Panc1 (cell line): Measurements from ENCODE around the gene PRPF39. TPM values are rescaled to one million over a fixed set of nuclear protein-coding genes. Genes with fewer than 3 reads are reported as not detected.

Experiments used
- ATAC-seq: fragments of 200-7000 bp; cut with Tn5 transposase; 2 replicates; pipeline ENCODE4 v1.9.1; 2020; ENCODE audit warnings: mild to moderate bottlenecking, moderate library complexity
- BruUV-seq: library from RNA; stranded (reverse); fragments of 400-500 nt; replicated peaks from 2 replicates; lab custom pipeline; 2021; lab: Mats Ljungman, UMichigan
- CTCF ChIA-PET: fragments of 300-600 bp; sonication (Branson Sonifier 250); formaldehyde crosslinking; loops from one replicate; lab custom pipeline; 2022; ENCODE audit warnings: antibody characterized with exemption; lab: Charles Lee
- POLR2A ChIA-PET: fragments of 300-600 bp; sonication (Branson Sonifier 250); formaldehyde crosslinking; loops from one replicate; lab custom pipeline; 2022; ENCODE audit warnings: antibody characterized with exemption; lab: Charles Lee
- DNase-seq: peaks from one replicate; pipeline ENCODE4 v3.0.0-alpha.2; 2010; ENCODE audit warnings: low read depth, low spot score
- H3K27ac ChIP-seq: 2 replicates; pipeline ENCODE4 v1.5.1; 2011; ENCODE audit warnings: mild to moderate bottlenecking, low read length, inconsistent platforms
- H3K27me3 ChIP-seq: fragments of 200-500 bp; sonication (Bioruptor generic); 2 replicates; pipeline ENCODE4 v1.6.0; 2014; ENCODE audit warnings: low read length, inconsistent platforms; ENCODE audit not compliant: control insufficient read depth, insufficient read depth
- H3K36me3 ChIP-seq: fragments of 200-500 bp; sonication (Bioruptor generic); 2 replicates; pipeline ENCODE4 v1.5.1; 2014; ENCODE audit warnings: inconsistent platforms, mild to moderate bottlenecking, low read length, moderate library complexity; ENCODE audit not compliant: control insufficient read depth, insufficient read depth
- H3K4me1 ChIP-seq: 2 replicates; pipeline ENCODE4 v1.5.1; 2011; ENCODE audit warnings: inconsistent platforms, mild to moderate bottlenecking, low read length, moderate library complexity; ENCODE audit not compliant: control insufficient read depth, insufficient read depth
- H3K4me3 ChIP-seq, 2 experiments: 2 replicates each; pipeline ENCODE4 v1.5.1; 2011 to 2012; ENCODE audit warnings: low read depth in 2 of 2, low read length in 2 of 2, mild to moderate bottlenecking in 2 of 2, inconsistent platforms in 1 of 2, moderate library complexity in 1 of 2
- H3K9me3 ChIP-seq: fragments of 200-500 bp; sonication (Bioruptor generic); 2 replicates; pipeline ENCODE4 v1.5.1; 2014; ENCODE audit warnings: low read depth, mild to moderate bottlenecking, inconsistent platforms, low read length, moderate library complexity; ENCODE audit not compliant: control insufficient read depth, insufficient read depth
- CTCF ChIP-seq: fragments of 450-650 bp; IDR thresholded peaks from 2 replicates; pipeline ENCODE4 v1.5.1; 2017; ENCODE audit warnings: mild to moderate bottlenecking
- POLR2AphosphoS5 ChIP-seq: IDR thresholded peaks from 2 replicates; pipeline ENCODE4 v1.6.1; 2012; ENCODE audit warnings: mild to moderate bottlenecking, low read depth, low read length, moderate library complexity
- REST ChIP-seq, 2 experiments: IDR thresholded peaks; 2 replicates each; pipeline ENCODE4 v1.6.1; 2011 to 2012; ENCODE audit warnings: low read depth in 2 of 2, control low read depth in 1 of 2, low read length in 1 of 2, mild to moderate bottlenecking in 1 of 2, moderate library complexity in 1 of 2; ENCODE audit not compliant: insufficient read depth in 1 of 2
- SIN3A ChIP-seq: IDR thresholded peaks from 2 replicates; pipeline ENCODE4 v1.6.1; 2012; ENCODE audit warnings: low read depth, mild to moderate bottlenecking, low read length, moderate library complexity, borderline replicate concordance; ENCODE audit not compliant: insufficient read depth
- TCF7L2 ChIP-seq: IDR thresholded peaks from 2 replicates; pipeline ENCODE4 v1.6.1; 2011; ENCODE audit warnings: mild to moderate bottlenecking, low read depth, low read length, inconsistent platforms
- in situ Hi-C: cut with HindIII; loops from 2 replicates; pipeline ENCODE4 v1.10.0; 2016; ENCODE audit warnings: low sequenced_read_pairs, low pct_unique_long_range_greater_than_20kb
- intact Hi-C: fragments of 100-400 bp; cut with micrococcal nuclease; formaldehyde crosslinking; loops from one replicate; pipeline ENCODE4 v1.10.0; 2022; ENCODE audit not compliant: unreplicated experiment
- total RNA-seq: library from RNA; stranded (reverse); gene quantifications from one replicate; pipeline ENCODE4 v1.2.1, GENCODE V29; 2021; ENCODE audit not compliant: unreplicated experiment

PRPF39 gene
- total RNA-seq, 1 experiment from 2014 or later = 30.7 TPM

- BruUV-seq = no TSS peak
Measured at GRCh38 chr14:45123271-45123670, 39.4 kb downstream of the PRPF39 start.

GRCh38 chr14:45125754-45126153, 41.8 kb downstream of the PRPF39 start:
- Histone ChIP-seq H3K27me3 (no peaks in the 10 kb centered on the region), H3K4me1 (no peaks in the 10 kb centered on the region), H3K9me3 (no peaks in the 10 kb centered on the region), H3K36me3 (peaks cover 6% of the 10 kb centered on the region), H3K27ac (no peak overlapping the region), H3K4me3 (no peak overlapping the region)
- ChIA-PET POLR2A (no interaction called here), CTCF (no interaction called here)
- in situ Hi-C loops (no loop called here), intact Hi-C loops (no loop called here)
- no TSS peak for BruUV-seq
- no peak for TF ChIP-seq TCF7L2
- no peak for TF ChIP-seq POLR2AphosphoS5
- TF ChIP-seq REST (IDR thresholded peaks at IDR 0.05; ENCODE audit: insufficient read depth in 1 of 2, low read depth in 2 of 2, low read length in 1 of 2) = no peak
- no peak for TF ChIP-seq CTCF
- no peak for TF ChIP-seq SIN3A
- DNase-seq (no peak), ATAC-seq (no peak)

More at GRCh38 chr14:45123271-45123670, 39.4 kb downstream of the PRPF39 start:
- Histone ChIP-seq H3K36me3 (peaks cover 11% of the 10 kb centered on the region), H3K4me3 (no peak overlapping the region), H3K27ac (no peak overlapping the region), H3K4me1 (no peaks in the 10 kb centered on the region), H3K9me3 (no peaks in the 10 kb centered on the region), H3K27me3 (no peaks in the 10 kb centered on the region)
- in situ Hi-C loops (no loop called here), intact Hi-C loops (no loop called here)
- CTCF ChIA-PET = no interaction called here
- DNase-seq (no peak), ATAC-seq (no peak)
- POLR2A ChIA-PET = no interaction called here
- TF ChIP-seq POLR2AphosphoS5 (no peak), CTCF (no peak), REST (IDR thresholded peaks at IDR 0.05; ENCODE audit: insufficient read depth in 1 of 2, low read depth in 2 of 2, low read length in 1 of 2) (no peak), TCF7L2 (no peak), SIN3A (no peak)
